NCI-H226 (cell line): ENCODE measurements around the gene TMEM176B.
"Not testable (repeated sequence)": the region's sequence is repeated elsewhere in the genome, so short reads cannot be mapped to it uniquely, and the experiment has no call there.

ENCODE experiments used
- DNase-seq: peaks from one replicate; pipeline ENCODE4 v3.0.0-alpha.2; 2015

The TMEM176B gene

GRCh38 chr7:150788474-150789269, 11.5 kb downstream of the TMEM176B start:
- DNase-seq: no peak

- DNase-seq: no peak
Observed at GRCh38 chr7:150787321-150788281, 12.6 kb downstream of the TMEM176B start.

GRCh38 chr7:150784954-150785353, 15.2 kb downstream of the TMEM176B start:
- DNase-seq: no peak

GRCh38 chr7:150784120-150784736, 15.9 kb downstream of the TMEM176B start:
- DNase-seq: no peak

GRCh38 chr7:150781961-150782360, 18.2 kb downstream of the TMEM176B start:
- no peak for DNase-seq

- DNase-seq: peak; percentile 10
Observed at GRCh38 chr7:150781103-150781502, 19.1 kb downstream of the TMEM176B start.

- no peak for DNase-seq
Observed at GRCh38 chr7:150780292-150780691, 19.9 kb downstream of the TMEM176B start.

- peak; percentile 36 for DNase-seq
Observed at GRCh38 chr7:150778738-150779301, 21.3 kb downstream of the TMEM176B start.

- DNase-seq: no peak
Observed at GRCh38 chr7:150778014-150778737, 22.0 kb downstream of the TMEM176B start.

- DNase-seq: not testable (repeated sequence)
Observed at GRCh38 chr7:150774131-150774530, 26.0 kb downstream of the TMEM176B start.

GRCh38 chr7:150769768-150770167, 30.4 kb downstream of the TMEM176B start:
- DNase-seq: no peak

- no peak for DNase-seq
Observed at GRCh38 chr7:150766334-150766709, 33.8 kb downstream of the TMEM176B start.

GRCh38 chr7:150759479-150759878, 40.7 kb downstream of the TMEM176B start:
- DNase-seq: no peak

GRCh38 chr7:150756858-150757257, 43.3 kb downstream of the TMEM176B start:
- DNase-seq: no peak

GRCh38 chr7:150756166-150756565, 44.0 kb downstream of the TMEM176B start:
- DNase-seq: no peak

GRCh38 chr7:150755473-150756099, 44.6 kb downstream of the TMEM176B start:
- DNase-seq: no peak

- no peak for DNase-seq
Observed at GRCh38 chr7:150754951-150755350, 45.2 kb downstream of the TMEM176B start.

GRCh38 chr7:150753826-150754603, 46.1 kb downstream of the TMEM176B start:
- DNase-seq: peak; percentile 31

GRCh38 chr7:150753239-150753638, 46.9 kb downstream of the TMEM176B start:
- DNase-seq: no peak

GRCh38 chr7:150751702-150752101, 48.5 kb downstream of the TMEM176B start:
- no peak for DNase-seq

GRCh38 chr7:150748376-150748775, 51.8 kb downstream of the TMEM176B start:
- no peak for DNase-seq
